ENCODE data around the gene TOMT.
"Not testable (repeated sequence)": the region's sequence is repeated elsewhere in the genome, so short reads cannot be mapped to it uniquely, and the experiment has no call there.

Gene TOMT

GRCh38 chr11:72127923-72128322 lies 22.2 kb downstream of the TOMT start:
- no peak for ATAC-seq
- TF ChIP-seq TCF4 (CRISPR knock-in tag; IDR thresholded peaks at IDR 0.05; ENCODE audit: borderline replicate concordance) (no peak), ZNF565 (CRISPR knock-in tag; conservative IDR thresholded peaks at IDR 0.05; ENCODE audit: low read depth) (no peak), ESRRG (CRISPR knock-in tag; IDR thresholded peaks at IDR 0.05) (no peak), TOX (CRISPR knock-in tag; IDR thresholded peaks at IDR 0.05; ENCODE audit: borderline replicate concordance) (no peak), ZFP30 (CRISPR knock-in tag; IDR thresholded peaks at IDR 0.05) (no peak), ARNTL (CRISPR knock-in tag; IDR thresholded peaks at IDR 0.05; ENCODE audit: borderline replicate concordance, low read depth) (no peak), CSRNP3 (CRISPR knock-in tag; IDR thresholded peaks at IDR 0.05) (no peak), GLIS3 (CRISPR knock-in tag; IDR thresholded peaks at IDR 0.05) (no peak), SNAI2 (CRISPR knock-in tag; IDR thresholded peaks at IDR 0.05) (no peak), ZNF8 (CRISPR knock-in tag; IDR thresholded peaks at IDR 0.05) (no peak), ISL1 (CRISPR knock-in tag; IDR thresholded peaks at IDR 0.05) (no peak), CREB5 (CRISPR knock-in tag; IDR thresholded peaks at IDR 0.05; ENCODE audit: low read depth) (no peak), ZNF70 (CRISPR knock-in tag; IDR thresholded peaks at IDR 0.05) (no peak)

GRCh38 chr11:72129381-72129780 lies 23.7 kb downstream of the TOMT start:
- no peak for ATAC-seq
- TF ChIP-seq RARB (CRISPR knock-in tag; IDR thresholded peaks at IDR 0.05) (no peak), CSRNP3 (CRISPR knock-in tag; IDR thresholded peaks at IDR 0.05) (no peak), ZNF8 (CRISPR knock-in tag; IDR thresholded peaks at IDR 0.05) (no peak), BACH2 (CRISPR knock-in tag; IDR thresholded peaks at IDR 0.05; ENCODE audit: borderline replicate concordance) (no peak), ZC3H10 (CRISPR knock-in tag; IDR thresholded peaks at IDR 0.05) (no peak), PATZ1 (CRISPR knock-in tag; IDR thresholded peaks at IDR 0.05; ENCODE audit: borderline replicate concordance) (no peak), CREB5 (CRISPR knock-in tag; IDR thresholded peaks at IDR 0.05; ENCODE audit: low read depth) (no peak), ISL1 (CRISPR knock-in tag; IDR thresholded peaks at IDR 0.05) (no peak), ZFP3 (CRISPR knock-in tag; IDR thresholded peaks at IDR 0.05) (no peak), PPARA (CRISPR knock-in tag; IDR thresholded peaks at IDR 0.05; ENCODE audit: borderline replicate concordance) (no peak), ZNF70 (CRISPR knock-in tag; IDR thresholded peaks at IDR 0.05) (no peak), TOX (CRISPR knock-in tag; IDR thresholded peaks at IDR 0.05; ENCODE audit: borderline replicate concordance) (no peak), ZNF565 (CRISPR knock-in tag; conservative IDR thresholded peaks at IDR 0.05; ENCODE audit: low read depth) (no peak)

GRCh38 chr11:72132646-72133045 lies 26.9 kb downstream of the TOMT start:
- TF ChIP-seq ZFP3 (CRISPR knock-in tag; IDR thresholded peaks at IDR 0.05): no peak
- no peak for TF ChIP-seq ZC3H10 (CRISPR knock-in tag; IDR thresholded peaks at IDR 0.05)
- no peak for TF ChIP-seq POU6F1 (CRISPR knock-in tag; IDR thresholded peaks at IDR 0.05; ENCODE audit: borderline replicate concordance, low read depth)
- TF ChIP-seq PATZ1 (CRISPR knock-in tag; IDR thresholded peaks at IDR 0.05; ENCODE audit: borderline replicate concordance): no peak
- no peak for TF ChIP-seq ISL1 (CRISPR knock-in tag; IDR thresholded peaks at IDR 0.05)
- no peak for TF ChIP-seq GLIS3 (CRISPR knock-in tag; IDR thresholded peaks at IDR 0.05)
- no peak for TF ChIP-seq ZNF70 (CRISPR knock-in tag; IDR thresholded peaks at IDR 0.05)
- no peak for TF ChIP-seq ARNTL (CRISPR knock-in tag; IDR thresholded peaks at IDR 0.05; ENCODE audit: borderline replicate concordance, low read depth)
- TF ChIP-seq TSHZ2 (CRISPR knock-in tag; IDR thresholded peaks at IDR 0.05): no peak
- TF ChIP-seq ZFP30 (CRISPR knock-in tag; IDR thresholded peaks at IDR 0.05): no peak
- no peak for ATAC-seq

- ATAC-seq: not testable (repeated sequence)
These were observed 29.7 kb downstream of the TOMT start, which contains the start of gene FOLR3 for GRCh38 chr11:72135473-72135872. Gene FOLR3 (plus strand): TSS chr11:72135725. CDS start chr11:72135953, 228 bp downstream.

Data from SK-N-SH treated with all-trans-retinoic acid at 6 μM for 48 hours (cell line).